GM18870 (cell line): ENCODE results near the gene CELF2.
A peak's percentile ranks its signal among the peaks of the same experiment; 100 is the strongest.

Source experiments
- ATAC-seq: cut with Tn5 transposase; IDR thresholded peaks from one replicate; pipeline ENCODE4 v1.9.1; 2021; ENCODE audit warnings: moderate library complexity; ENCODE audit not compliant: unreplicated experiment

The CELF2 gene

DNA sequence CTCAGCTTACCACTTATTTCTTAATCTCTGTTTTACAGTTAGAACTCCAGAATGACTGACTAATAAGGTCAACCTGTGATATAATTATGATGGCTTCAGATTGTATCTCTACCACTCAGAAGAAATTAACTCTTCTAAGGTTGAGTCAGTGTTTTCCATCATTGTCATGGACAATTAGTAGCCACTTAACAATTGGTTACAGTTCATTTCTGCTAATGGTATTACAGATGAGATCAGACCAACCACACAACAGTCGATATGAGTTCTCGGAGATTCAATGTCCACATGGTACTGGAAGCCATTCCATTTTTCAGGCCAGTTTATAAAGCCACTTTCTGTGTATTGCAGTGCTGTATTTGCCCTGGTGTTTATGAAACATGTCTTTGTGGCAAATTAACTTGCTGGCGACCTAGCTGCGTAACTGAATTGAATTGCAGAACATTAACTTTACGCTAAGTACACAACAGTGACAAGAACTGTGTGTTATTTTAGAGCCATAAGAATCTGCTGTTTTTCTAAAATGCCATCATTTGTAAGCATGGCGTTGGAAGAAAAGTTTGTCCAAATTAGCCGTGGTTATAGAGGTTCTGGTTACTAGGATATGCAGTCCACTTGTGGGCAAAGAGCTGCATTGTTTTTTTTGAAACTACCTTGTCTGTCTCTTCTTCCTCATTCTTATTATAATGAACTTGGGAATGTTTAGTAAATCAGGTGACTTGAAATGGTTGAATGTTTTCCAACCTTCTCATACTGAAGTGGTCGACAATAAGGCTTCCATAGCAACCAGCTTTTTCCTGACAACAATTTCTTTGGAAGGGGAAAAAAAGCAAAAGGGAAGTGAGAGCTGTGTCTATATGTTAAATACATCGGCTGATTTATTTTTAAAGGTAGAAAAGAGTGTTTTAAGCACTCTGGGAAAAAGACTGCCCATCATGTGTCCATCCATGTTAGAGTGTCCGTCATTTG, 76.4 kb downstream of the CELF2 start:
- ATAC-seq: no peak

GRCh38 chr10:11095374-11095801, 77.7 kb downstream of the CELF2 start:
- no peak for ATAC-seq

GRCh38 chr10:11096422-11096821, 78.8 kb downstream of the CELF2 start:
- ATAC-seq: no peak

DNA sequence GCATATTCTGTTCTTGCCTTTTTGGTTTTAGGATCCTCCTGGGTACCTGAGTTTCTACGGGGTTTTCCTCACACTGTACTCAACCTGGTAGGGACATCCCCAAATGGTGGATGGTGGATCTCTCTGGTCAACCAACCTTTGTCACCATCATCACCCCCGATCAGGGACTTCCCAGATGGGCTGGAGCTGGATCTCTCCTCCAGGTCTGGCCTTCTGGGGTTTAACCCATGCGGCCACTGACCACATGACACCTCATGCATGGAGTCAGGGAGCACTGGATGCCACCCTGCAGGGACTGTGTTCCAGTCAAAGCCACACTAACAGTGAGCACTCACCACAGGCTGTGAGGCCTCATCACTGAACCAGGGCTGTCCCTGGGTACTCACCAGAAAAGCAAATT, 80.0 kb downstream of the CELF2 start:
- peak; percentile 72 for ATAC-seq

- ATAC-seq: no peak
Observed at GRCh38 chr10:11098666-11099065, 81.0 kb downstream of the CELF2 start.

GRCh38 chr10:11104772-11105675, 87.4 kb downstream of the CELF2 start:
- no peak for ATAC-seq

GRCh38 chr10:11105676-11106004, 88.0 kb downstream of the CELF2 start:
- no peak for ATAC-seq

- no peak for ATAC-seq
Observed at GRCh38 chr10:11106621-11107374, 89.1 kb downstream of the CELF2 start.

DNA sequence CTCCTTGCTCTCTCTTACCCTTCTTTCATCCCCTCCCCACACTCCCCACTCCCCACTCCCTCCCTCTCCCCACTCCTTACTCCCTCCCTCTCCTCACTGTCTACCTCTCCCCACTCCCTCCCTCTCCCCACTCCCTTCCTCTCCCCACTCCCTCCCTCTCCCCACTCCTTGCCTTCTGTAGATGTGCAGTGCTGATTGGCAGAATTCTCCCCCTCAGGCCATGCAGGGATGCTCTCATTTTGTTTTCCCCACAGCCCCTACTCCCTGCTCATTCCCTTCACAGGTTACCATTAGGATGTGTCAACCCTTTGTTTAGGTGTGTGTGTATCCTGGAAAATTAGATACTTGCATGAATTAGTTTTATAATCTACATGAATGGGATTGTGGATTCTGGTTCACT, 90.3 kb downstream of the CELF2 start:
- ATAC-seq: no peak

GRCh38 chr10:11108356-11108755, 90.7 kb downstream of the CELF2 start:
- ATAC-seq: no peak

- no peak for ATAC-seq
Observed at GRCh38 chr10:11109590-11109989, 91.9 kb downstream of the CELF2 start.

GRCh38 chr10:11110539-11110938, 92.9 kb downstream of the CELF2 start:
- no peak for ATAC-seq

- ATAC-seq: no peak
Observed at GRCh38 chr10:11111490-11111889, 93.8 kb downstream of the CELF2 start.

- ATAC-seq: no peak
Observed at GRCh38 chr10:11112718-11113117, 95.0 kb downstream of the CELF2 start.

DNA sequence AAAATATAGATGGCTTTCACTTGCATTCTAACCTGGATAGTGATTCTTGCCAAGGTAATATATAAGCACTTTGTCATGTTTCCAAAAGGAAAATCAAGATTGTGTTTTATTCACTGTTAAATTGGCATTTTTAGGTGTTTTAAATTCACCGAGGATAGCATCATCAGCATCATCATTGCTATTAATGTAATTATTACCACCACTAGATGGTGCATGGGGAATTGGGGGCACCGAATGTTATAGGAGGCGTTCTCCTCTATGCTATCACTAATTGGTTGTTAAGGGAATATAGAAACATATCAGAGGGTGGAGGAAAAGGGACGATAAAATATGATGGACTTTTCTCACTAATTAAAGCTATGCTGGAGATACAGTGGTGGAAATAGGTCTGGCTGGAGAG, 95.5 kb downstream of the CELF2 start:
- no peak for ATAC-seq

DNA sequence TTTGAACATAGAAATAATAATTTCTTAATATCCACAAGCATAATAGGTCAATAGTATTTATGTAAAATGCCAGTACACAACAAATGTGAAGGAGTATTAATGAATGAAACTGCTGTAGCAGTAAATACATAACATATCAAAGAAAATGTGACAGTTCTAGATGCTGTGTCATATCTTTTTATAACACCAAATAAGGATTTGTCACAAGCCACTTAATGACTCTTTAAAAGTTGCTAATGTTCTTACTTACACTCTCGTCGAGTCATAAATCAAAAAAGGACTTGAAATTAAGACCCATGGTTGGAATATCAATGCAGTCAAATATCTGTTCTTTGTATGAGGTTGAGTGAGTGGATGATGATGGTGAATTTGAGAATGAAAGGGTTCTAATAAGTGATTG, 96.6 kb downstream of the CELF2 start:
- no peak for ATAC-seq

DNA sequence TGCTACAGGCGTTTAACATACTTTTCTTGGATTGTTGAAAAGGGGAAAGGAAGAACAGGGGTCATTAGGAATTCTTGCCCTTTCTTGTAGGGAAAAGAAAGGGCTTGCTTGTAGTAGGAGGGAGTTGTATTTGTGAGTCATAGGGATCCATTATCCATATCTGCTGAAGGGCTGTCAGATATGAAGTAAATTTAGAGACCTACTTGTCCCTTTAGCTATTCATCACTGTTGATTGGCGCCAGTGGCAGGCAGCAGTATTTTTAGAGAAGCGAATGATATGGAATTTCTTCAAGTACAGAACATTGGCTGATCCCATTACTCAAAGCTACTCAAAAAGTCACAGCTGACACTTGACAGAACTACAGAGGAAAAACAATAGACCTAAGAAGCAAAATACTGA, 97.7 kb downstream of the CELF2 start:
- no peak for ATAC-seq

DNA sequence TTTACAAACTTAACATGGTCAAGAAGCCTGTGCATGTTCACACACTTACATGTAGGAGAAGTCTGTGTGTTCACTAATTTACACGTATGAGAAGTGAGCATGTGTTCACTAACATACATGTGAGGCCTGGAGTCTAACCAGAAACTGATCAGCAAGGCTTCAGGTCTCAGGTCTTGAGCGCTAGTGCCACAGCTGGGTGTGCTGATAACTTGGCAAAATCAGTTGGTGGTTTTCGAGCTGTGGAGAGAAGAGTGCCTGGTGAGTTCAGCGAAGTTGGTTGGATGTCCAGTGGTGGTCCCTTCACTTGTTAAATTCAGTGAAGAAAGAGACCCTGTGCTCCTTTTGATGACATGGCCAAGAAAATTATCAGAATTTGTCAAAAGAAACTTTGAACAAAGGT, 98.7 kb downstream of the CELF2 start:
- no peak for ATAC-seq

DNA sequence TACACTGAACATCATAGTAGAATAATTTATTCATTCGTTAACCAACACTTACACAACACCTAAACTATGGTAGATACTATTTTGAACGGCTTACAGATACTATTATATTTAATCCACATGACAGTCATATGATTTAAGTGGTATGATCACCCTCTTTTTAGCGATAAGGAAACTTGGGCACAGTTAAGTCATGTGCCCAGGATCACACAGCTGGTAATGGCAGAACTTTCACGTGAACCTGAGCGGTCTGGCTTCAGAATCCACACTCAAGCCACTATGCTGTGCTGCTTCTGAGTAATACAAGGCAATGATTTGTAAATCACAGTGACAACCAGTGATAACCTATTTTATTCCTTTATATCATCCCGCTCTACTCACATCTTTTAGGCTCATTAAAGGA, 99.1 kb downstream of the CELF2 start:
- ATAC-seq: no peak

DNA sequence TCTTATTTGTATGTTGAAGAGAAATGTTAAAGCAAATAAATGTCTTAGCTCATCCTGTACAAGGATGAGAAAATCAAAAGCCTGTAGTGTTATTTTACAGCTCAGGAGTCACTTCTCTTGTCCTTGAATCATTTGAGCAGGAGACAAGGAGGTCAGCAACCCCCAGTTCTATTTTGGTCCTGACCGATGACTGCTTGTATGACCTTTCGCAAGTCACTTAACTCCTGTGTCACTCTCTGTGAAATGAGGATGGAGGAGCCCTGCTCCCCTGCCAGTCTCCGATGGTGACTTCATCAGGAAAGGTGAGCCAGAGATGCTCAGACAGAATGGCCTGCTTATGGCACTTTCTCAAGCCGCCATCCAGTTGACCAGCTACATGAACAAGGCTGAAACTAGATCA, 101.0 kb downstream of the CELF2 start:
- no peak for ATAC-seq

GRCh38 chr10:11119843-11120242, 102.2 kb downstream of the CELF2 start:
- ATAC-seq: no peak
